Coronary artery (tissue), 2 donors: ENCODE data around the gene CYP4F3.
A peak's percentile ranks its signal among the peaks of the same experiment; 100 is the strongest.

Source experiments
- DNase-seq: peaks from one replicate; pipeline ENCODE4 v3.0.0-alpha.2; 2017; ENCODE audit warnings: low spot score
- H3K27ac ChIP-seq, 2 donors: fragments of 200-600 bp; sonication (generic); one replicate each; pipeline ENCODE4 v1.5.1; 2016 to 2019
- H3K4me3 ChIP-seq: fragments of 200-600 bp; sonication (generic); 2 replicates; pipeline ENCODE4 v1.5.1; 2016; ENCODE audit warnings: mild to moderate bottlenecking, moderate library complexity
- TF ChIP-seq, protein P1 (sequence below): fragments of 200-600 bp; sonication (generic); IDR thresholded peaks from one replicate; pipeline ENCODE4 v1.5.1; 2019; ENCODE audit warnings: antibody characterized with exemption

CYP4F3 gene

DNA sequence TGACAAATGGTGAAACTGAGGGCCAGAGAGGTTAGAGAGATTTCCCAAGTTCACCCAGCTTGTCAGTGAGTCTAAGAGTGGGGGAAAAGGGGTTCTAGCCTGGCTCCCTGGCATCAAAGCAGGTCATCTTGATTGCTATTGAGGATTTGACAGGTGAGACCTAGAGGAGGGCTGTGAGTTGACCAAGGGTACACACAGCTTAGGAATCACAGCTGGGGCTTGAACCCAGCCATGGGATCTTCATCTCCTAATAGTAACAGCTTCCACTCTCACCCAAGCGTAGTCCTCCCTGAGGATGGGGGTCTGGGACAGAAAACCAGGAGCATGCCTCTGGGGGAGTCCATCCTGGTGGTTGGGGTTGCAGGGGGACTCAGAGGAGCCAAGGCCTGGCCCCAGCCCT, 18.9 kb upstream of the CYP4F3 start:
- TF ChIP-seq, protein P1, sequence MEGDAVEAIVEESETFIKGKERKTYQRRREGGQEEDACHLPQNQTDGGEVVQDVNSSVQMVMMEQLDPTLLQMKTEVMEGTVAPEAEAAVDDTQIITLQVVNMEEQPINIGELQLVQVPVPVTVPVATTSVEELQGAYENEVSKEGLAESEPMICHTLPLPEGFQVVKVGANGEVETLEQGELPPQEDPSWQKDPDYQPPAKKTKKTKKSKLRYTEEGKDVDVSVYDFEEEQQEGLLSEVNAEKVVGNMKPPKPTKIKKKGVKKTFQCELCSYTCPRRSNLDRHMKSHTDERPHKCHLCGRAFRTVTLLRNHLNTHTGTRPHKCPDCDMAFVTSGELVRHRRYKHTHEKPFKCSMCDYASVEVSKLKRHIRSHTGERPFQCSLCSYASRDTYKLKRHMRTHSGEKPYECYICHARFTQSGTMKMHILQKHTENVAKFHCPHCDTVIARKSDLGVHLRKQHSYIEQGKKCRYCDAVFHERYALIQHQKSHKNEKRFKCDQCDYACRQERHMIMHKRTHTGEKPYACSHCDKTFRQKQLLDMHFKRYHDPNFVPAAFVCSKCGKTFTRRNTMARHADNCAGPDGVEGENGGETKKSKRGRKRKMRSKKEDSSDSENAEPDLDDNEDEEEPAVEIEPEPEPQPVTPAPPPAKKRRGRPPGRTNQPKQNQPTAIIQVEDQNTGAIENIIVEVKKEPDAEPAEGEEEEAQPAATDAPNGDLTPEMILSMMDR, result no peak
- Histone ChIP-seq H3K27ac (no peak overlapping the region), H3K4me3 (no peak overlapping the region)
- no peak for DNase-seq

DNA sequence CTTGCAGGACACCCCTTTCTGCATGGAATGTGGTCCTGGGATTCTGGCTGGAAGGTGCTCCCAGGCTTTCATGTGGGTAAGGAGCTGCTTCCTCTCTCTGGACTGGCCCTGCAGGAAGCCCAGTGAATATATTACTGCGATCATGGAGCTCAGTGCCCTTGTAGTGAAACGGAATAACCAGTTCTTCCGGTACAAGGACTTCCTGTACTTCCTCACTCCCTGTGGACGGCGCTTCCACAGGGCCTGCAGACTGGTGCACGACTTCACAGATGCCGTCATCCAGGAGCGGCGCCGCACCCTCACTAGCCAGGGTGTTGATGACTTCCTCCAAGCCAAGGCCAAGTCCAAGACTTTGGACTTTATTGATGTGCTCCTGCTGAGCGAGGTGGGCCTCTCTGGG, 17.7 kb upstream of the CYP4F3 start:
- no peak for DNase-seq
- TF ChIP-seq, protein P1, result no peak
- H3K27ac ChIP-seq, result no peak overlapping the region
- no peak overlapping the region for H3K4me3 ChIP-seq

DNA sequence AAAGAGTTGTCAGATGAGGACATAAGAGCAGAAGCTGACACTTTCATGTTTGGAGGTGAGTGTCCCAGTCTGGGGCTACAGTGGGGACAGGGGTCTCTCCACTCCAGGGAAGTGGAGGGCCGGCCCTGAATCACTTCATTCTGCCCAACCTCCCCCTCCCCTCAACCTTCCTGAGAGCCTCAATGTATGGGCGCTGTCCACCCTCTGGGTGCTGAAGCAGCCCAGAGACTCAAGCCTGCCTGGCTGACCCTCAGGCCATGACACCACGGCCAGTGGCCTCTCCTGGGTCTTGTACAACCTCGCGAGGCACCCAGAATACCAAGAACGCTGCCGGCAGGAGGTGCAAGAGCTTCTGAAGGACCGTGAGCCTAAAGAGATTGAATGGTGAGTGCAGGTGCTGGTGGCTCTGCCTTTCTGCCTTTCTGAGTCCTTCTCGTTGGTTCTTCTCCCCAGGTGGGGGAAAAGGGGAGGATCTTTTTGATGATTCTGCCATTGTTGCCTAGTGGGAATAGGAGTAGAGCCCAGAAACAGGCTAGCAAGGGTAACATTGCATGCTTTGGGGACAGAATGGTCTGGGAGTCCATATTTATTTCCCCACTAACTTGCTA, 16.9 kb upstream of the CYP4F3 start:
- Histone ChIP-seq H3K27ac (no peak overlapping the region), H3K4me3 (no peak overlapping the region)
- no peak for DNase-seq
- TF ChIP-seq, protein P1, result no peak

DNA sequence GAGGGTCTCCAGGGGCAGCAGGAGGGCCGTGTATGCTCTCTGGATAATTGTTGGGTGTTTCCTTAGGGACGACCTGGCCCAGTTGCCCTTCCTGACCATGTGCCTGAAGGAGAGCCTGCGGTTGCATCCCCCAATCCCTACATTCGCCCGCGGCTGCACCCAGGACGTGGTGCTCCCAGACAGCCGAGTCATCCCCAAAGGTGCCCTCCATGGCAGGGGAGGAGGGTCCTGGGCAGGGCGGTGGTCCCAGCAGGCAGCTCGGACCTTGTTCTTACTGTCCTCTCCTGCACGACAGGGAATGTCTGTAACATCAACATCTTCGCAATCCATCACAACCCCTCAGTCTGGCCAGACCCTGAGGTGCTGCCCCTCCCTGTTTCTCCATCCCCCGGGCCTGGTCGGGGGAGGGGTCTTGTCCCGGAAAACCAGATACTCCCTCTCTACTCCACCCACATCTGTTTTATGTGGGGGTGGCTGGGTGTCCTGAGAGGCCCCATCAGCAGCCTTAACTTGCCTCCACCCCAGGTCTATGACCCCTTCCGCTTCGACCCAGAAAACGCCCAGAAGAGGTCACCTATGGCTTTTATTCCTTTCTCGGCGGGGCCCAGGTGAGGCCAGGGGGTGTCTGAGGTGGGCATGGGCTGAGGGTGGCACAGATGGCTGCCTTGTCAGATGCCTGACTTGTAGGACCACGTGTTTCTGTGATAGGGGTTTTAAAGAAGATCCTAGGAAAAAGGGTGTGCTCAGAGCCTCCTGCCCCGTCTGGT, 12.3 kb upstream of the CYP4F3 start:
- TF ChIP-seq, protein P1, result no peak
- Histone ChIP-seq H3K4me3 (no peak overlapping the region), H3K27ac (no peak overlapping the region)
- DNase-seq, result peak; percentile 57

DNA sequence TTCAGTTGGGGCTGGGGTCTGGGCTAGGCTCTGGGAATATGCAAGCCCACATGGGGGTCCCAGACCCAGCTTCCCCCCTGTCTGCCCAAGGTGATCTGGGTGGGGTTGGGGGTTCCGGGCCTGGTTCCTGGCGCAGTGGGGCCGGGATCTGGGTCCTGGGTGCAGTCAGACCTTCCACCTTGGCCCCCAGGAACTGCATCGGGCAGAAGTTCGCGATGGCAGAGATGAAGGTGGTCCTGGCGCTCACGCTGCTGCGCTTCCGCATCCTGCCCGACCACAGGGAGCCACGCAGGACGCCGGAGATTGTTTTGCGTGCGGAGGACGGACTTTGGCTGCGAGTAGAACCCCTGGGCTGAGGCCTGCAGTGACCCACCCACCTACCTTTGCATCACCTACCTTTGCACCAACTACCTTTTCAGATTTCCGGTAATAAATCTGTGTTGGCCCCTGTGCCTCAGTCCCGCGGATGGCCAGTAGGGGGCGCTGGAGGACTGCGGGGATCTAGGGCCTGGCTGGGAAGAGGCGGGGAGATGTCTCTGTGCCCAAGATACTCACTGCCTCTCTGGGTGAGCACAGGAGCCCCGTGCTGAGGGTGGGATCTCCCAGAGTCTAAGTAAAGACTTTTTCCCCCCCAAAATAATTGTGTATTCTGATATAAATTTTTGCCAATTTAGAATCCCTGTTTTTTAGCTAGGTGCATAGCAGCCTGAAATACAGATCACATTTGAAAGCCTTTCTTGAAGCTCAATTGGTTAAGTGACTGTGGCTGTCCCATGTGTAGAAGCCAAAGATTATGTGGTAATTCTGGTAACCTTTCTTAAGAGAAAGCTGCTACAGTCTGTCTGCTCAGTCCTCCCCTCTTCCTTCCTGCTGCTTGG, 11.5 kb upstream of the CYP4F3 start:
- no peak overlapping the region for H3K27ac ChIP-seq
- TF ChIP-seq, protein P1, result peak; percentile 95
- H3K4me3 ChIP-seq, result no peak overlapping the region
- peak; percentile 78 for DNase-seq

DNA sequence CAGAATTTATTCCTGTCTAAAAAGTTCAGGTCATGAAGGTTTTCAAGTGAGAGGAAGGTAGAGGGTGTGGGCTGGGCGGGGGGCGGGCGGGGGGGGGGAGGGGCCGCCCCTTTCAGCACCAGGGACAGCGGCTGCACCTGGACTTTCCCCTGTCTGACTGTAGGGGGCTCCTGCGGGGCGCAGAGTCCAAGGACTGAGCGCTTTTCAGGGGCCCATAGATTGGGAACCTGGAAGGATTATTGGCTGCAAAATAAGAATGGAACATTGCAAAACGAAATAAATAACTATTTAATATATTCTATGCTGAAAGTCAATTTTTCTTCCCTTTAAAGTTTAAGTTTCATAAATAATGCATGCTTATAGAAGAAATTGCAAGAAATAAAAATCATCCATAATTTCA, 8.9 kb upstream of the CYP4F3 start:
- DNase-seq, result peak; percentile 40
- H3K27ac ChIP-seq, result no peak overlapping the region
- TF ChIP-seq, protein P1, result no peak
- no peak overlapping the region for H3K4me3 ChIP-seq
